Panc1 (cell line): Measurements from ENCODE around the gene C8A. TPM values are rescaled to one million over a fixed set of nuclear protein-coding genes. Genes with fewer than 3 reads are reported as not detected.

Source experiments
- ATAC-seq: fragments of 200-7000 bp; cut with Tn5 transposase; 2 replicates; pipeline ENCODE4 v1.9.1; 2020; ENCODE audit warnings: mild to moderate bottlenecking, moderate library complexity
- BruUV-seq: library from RNA; stranded (reverse); fragments of 400-500 nt; replicated peaks from 2 replicates; lab custom pipeline; 2021; lab: Mats Ljungman, UMichigan
- CTCF ChIA-PET: fragments of 300-600 bp; sonication (Branson Sonifier 250); formaldehyde crosslinking; loops from one replicate; lab custom pipeline; 2022; ENCODE audit warnings: antibody characterized with exemption; lab: Charles Lee
- POLR2A ChIA-PET: fragments of 300-600 bp; sonication (Branson Sonifier 250); formaldehyde crosslinking; loops from one replicate; lab custom pipeline; 2022; ENCODE audit warnings: antibody characterized with exemption; lab: Charles Lee
- DNase-seq: peaks from one replicate; pipeline ENCODE4 v3.0.0-alpha.2; 2010; ENCODE audit warnings: low read depth, low spot score
- H3K27ac ChIP-seq: 2 replicates; pipeline ENCODE4 v1.5.1; 2011; ENCODE audit warnings: mild to moderate bottlenecking, low read length, inconsistent platforms
- H3K27me3 ChIP-seq: fragments of 200-500 bp; sonication (Bioruptor generic); 2 replicates; pipeline ENCODE4 v1.6.0; 2014; ENCODE audit warnings: low read length, inconsistent platforms; ENCODE audit not compliant: control insufficient read depth, insufficient read depth
- H3K36me3 ChIP-seq: fragments of 200-500 bp; sonication (Bioruptor generic); 2 replicates; pipeline ENCODE4 v1.5.1; 2014; ENCODE audit warnings: inconsistent platforms, mild to moderate bottlenecking, low read length, moderate library complexity; ENCODE audit not compliant: control insufficient read depth, insufficient read depth
- H3K4me1 ChIP-seq: 2 replicates; pipeline ENCODE4 v1.5.1; 2011; ENCODE audit warnings: inconsistent platforms, mild to moderate bottlenecking, low read length, moderate library complexity; ENCODE audit not compliant: control insufficient read depth, insufficient read depth
- H3K4me3 ChIP-seq, 2 experiments: 2 replicates each; pipeline ENCODE4 v1.5.1; 2011 to 2012; ENCODE audit warnings: low read depth in 2 of 2, low read length in 2 of 2, mild to moderate bottlenecking in 2 of 2, inconsistent platforms in 1 of 2, moderate library complexity in 1 of 2
- H3K9me3 ChIP-seq: fragments of 200-500 bp; sonication (Bioruptor generic); 2 replicates; pipeline ENCODE4 v1.5.1; 2014; ENCODE audit warnings: low read depth, mild to moderate bottlenecking, inconsistent platforms, low read length, moderate library complexity; ENCODE audit not compliant: control insufficient read depth, insufficient read depth
- CTCF ChIP-seq: fragments of 450-650 bp; IDR thresholded peaks from 2 replicates; pipeline ENCODE4 v1.5.1; 2017; ENCODE audit warnings: mild to moderate bottlenecking
- POLR2AphosphoS5 ChIP-seq: IDR thresholded peaks from 2 replicates; pipeline ENCODE4 v1.6.1; 2012; ENCODE audit warnings: mild to moderate bottlenecking, low read depth, low read length, moderate library complexity
- REST ChIP-seq, 2 experiments: IDR thresholded peaks; 2 replicates each; pipeline ENCODE4 v1.6.1; 2011 to 2012; ENCODE audit warnings: low read depth in 2 of 2, control low read depth in 1 of 2, low read length in 1 of 2, mild to moderate bottlenecking in 1 of 2, moderate library complexity in 1 of 2; ENCODE audit not compliant: insufficient read depth in 1 of 2
- SIN3A ChIP-seq: IDR thresholded peaks from 2 replicates; pipeline ENCODE4 v1.6.1; 2012; ENCODE audit warnings: low read depth, mild to moderate bottlenecking, low read length, moderate library complexity, borderline replicate concordance; ENCODE audit not compliant: insufficient read depth
- TCF7L2 ChIP-seq: IDR thresholded peaks from 2 replicates; pipeline ENCODE4 v1.6.1; 2011; ENCODE audit warnings: mild to moderate bottlenecking, low read depth, low read length, inconsistent platforms
- in situ Hi-C: cut with HindIII; loops from 2 replicates; pipeline ENCODE4 v1.10.0; 2016; ENCODE audit warnings: low sequenced_read_pairs, low pct_unique_long_range_greater_than_20kb
- intact Hi-C: fragments of 100-400 bp; cut with micrococcal nuclease; formaldehyde crosslinking; loops from one replicate; pipeline ENCODE4 v1.10.0; 2022; ENCODE audit not compliant: unreplicated experiment
- total RNA-seq: library from RNA; stranded (reverse); gene quantifications from one replicate; pipeline ENCODE4 v1.2.1, GENCODE V29; 2021; ENCODE audit not compliant: unreplicated experiment

Gene C8A
- total RNA-seq, 1 experiment from 2014 or later: not detected

GRCh38 chr1:56838759-56839158 lies 15.8 kb upstream of the C8A start:
- TF ChIP-seq SIN3A (no peak), REST (IDR thresholded peaks at IDR 0.05; ENCODE audit: insufficient read depth in 1 of 2, low read depth in 2 of 2, low read length in 1 of 2) (no peak), POLR2AphosphoS5 (no peak), CTCF (no peak), TCF7L2 (no peak)
- POLR2A ChIA-PET: no interaction called here
- Histone ChIP-seq H3K27me3 (peaks cover 2% of the 10 kb centered on the region), H3K4me1 (no peaks in the 10 kb centered on the region), H3K27ac (no peak overlapping the region), H3K36me3 (no peaks in the 10 kb centered on the region), H3K4me3 (no peak overlapping the region), H3K9me3 (no peaks in the 10 kb centered on the region)
- DNase-seq: no peak
- intact Hi-C loops (loop anchor here (10.0 kb wide), 3 partner anchors 126 to 226 kb away; partner anchors contain the start of gene C8B), in situ Hi-C loops (no loop called here)
- no peak for ATAC-seq
- BruUV-seq: no TSS peak
- CTCF ChIA-PET: no interaction called here

- TF ChIP-seq POLR2AphosphoS5 (no peak), REST (IDR thresholded peaks at IDR 0.05; ENCODE audit: insufficient read depth in 1 of 2, low read depth in 2 of 2, low read length in 1 of 2) (no peak), SIN3A (no peak), CTCF (no peak), TCF7L2 (no peak)
- ATAC-seq (no peak), DNase-seq (no peak)
- POLR2A ChIA-PET: no interaction called here
- CTCF ChIA-PET: no interaction called here
- peaks cover 2% of the 10 kb centered on the region; the same call in 1 of the 2 replicates for H3K27me3 ChIP-seq
- no peak overlapping the region for H3K4me3 ChIP-seq
- H3K27ac ChIP-seq: no peak overlapping the region
- no peaks in the 10 kb centered on the region for H3K9me3 ChIP-seq
- no TSS peak for BruUV-seq
- no peaks in the 10 kb centered on the region for H3K4me1 ChIP-seq
- in situ Hi-C loops (no loop called here), intact Hi-C loops (no loop called here)
- no peaks in the 10 kb centered on the region for H3K36me3 ChIP-seq
These were observed 11.1 kb upstream of the C8A start for GRCh38 chr1:56843544-56843943.
